ENCODE measurements around the gene VIPR2. TPM values are rescaled to one million over a fixed set of nuclear protein-coding genes. Genes with fewer than 3 reads are reported as not detected.
"Not testable (repeated sequence)": the region's sequence is repeated elsewhere in the genome, so short reads cannot be mapped to it uniquely, and the experiment has no call there.

Gene VIPR2
- total RNA-seq, 2 donors from 2014 or later, result 0.36 to 0.45 TPM

DNA sequence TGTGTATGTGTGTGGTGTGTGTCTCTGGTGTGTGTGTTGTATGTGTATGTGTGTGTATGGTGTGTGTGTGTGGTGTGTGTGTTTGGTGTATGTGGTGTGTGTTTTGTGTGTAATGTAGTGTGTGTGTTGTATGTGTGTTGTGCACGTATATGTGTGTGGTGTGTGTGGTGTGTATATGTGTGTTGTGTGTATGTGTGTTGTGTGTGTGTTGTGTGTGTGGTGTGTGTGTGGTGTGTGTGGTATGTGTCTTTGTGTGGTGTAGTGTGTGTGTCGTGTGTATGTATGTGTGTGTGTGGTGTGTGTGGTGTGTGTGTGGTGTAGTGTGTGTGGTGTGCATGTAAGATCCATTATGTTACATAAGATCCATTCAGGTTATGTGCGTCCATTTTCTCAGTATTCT lies 21.9 kb upstream of the VIPR2 start:
- ATAC-seq (no peak), DNase-seq (ENCODE audit: low spot score) (no peak)
- Mint-ChIP-seq H3K4me1 (ENCODE audit: low read depth in 2 of 2) (no peaks in the 10 kb centered on the region), H3K36me3 (no peaks in the 10 kb centered on the region), H3K27ac (no peak overlapping the region), H3K9me3 (no peaks in the 10 kb centered on the region), H3K4me3 (no peak overlapping the region), H3K27me3 (no peaks in the 10 kb centered on the region)

DNA sequence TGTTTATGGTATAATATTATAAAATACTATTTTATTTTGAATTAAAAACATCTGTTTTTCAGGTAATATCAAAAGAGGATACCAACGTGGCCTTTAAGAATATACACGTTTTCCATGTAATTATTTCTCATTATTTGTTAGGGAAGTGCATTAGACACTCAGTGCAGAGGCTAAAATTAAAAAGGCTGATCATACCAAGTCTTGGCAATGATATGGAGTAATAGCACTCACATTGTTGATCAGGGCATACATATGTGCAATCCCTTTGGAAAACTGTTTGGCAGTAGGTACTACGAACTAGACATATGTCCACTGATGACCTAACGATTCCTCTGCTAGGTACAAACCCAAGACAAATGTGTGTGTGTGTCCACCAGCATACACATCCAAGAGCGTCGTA lies 20.7 kb upstream of the VIPR2 start:
- Mint-ChIP-seq H3K4me3 (no peak overlapping the region), H3K27ac (no peak overlapping the region), H3K4me1 (ENCODE audit: low read depth in 2 of 2) (no peaks in the 10 kb centered on the region), H3K27me3 (no peaks in the 10 kb centered on the region), H3K36me3 (no peaks in the 10 kb centered on the region), H3K9me3 (no peaks in the 10 kb centered on the region)
- ATAC-seq (no peak), DNase-seq (ENCODE audit: low spot score) (no peak)

- not testable (repeated sequence) for H3K9me3 Mint-ChIP-seq; H3K36me3 Mint-ChIP-seq; ATAC-seq; H3K4me3 Mint-ChIP-seq; H3K4me1 Mint-ChIP-seq (ENCODE audit: low read depth in 2 of 2); H3K27ac Mint-ChIP-seq; H3K27me3 Mint-ChIP-seq; DNase-seq (ENCODE audit: low spot score)
Measured at GRCh38 chr7:159163703-159164301, 19.1 kb upstream of the VIPR2 start.

- not testable (repeated sequence) for H3K4me1 Mint-ChIP-seq (ENCODE audit: low read depth in 2 of 2); H3K4me3 Mint-ChIP-seq; H3K27me3 Mint-ChIP-seq; H3K27ac Mint-ChIP-seq; H3K36me3 Mint-ChIP-seq; ATAC-seq; DNase-seq (ENCODE audit: low spot score); H3K9me3 Mint-ChIP-seq
Measured at GRCh38 chr7:159162050-159162626, 17.5 kb upstream of the VIPR2 start.

DNA sequence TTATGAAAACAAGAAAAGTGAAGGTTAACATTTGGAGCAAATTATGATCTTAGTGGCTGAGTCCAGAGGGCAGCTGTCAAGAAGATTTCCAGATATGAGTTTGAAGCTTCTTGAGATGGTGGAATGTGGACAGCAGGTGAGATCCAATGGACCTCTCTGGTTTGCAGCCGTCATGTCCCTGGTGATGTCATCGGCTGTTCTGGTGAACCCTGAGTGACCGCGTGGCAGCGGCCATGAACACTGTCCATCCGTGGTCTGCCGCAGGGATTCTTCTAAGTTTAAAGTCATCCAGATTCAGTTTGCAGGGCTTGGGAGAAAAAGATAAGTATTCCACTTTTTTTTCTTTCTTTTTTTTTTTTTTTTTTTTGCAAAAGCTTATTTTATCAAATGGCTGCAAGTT lies 15.8 kb upstream of the VIPR2 start:
- H3K36me3 Mint-ChIP-seq, result no peaks in the 10 kb centered on the region
- H3K9me3 Mint-ChIP-seq, result no peaks in the 10 kb centered on the region
- DNase-seq (ENCODE audit: low spot score), result no peak
- H3K4me1 Mint-ChIP-seq (ENCODE audit: low read depth in 2 of 2), result no peaks in the 10 kb centered on the region
- no peak overlapping the region for H3K27ac Mint-ChIP-seq
- ATAC-seq, result no peak
- H3K27me3 Mint-ChIP-seq, result peaks cover 0 to 3% of the 10 kb centered on the region in 2 donors
- H3K4me3 Mint-ChIP-seq, result no peak overlapping the region

DNA sequence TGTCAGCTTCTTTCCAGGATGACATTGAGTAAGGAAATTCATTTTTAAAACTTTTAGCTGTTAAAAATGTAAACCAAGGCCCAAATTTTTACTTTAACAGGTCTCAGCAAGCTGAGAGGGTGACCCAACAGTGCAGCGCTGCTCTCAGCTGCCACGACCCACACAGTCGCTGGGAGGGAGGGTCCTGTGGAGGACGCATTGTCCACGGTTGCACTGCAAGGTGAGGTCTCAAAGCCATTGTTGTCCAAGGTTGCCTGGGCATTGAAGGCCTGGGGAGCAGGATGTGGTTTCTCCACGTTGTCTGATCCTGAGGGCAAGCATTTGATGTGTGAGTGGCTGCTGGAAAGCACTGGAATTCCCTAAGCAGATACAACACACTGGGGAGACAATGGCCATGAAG lies 15.1 kb upstream of the VIPR2 start:
- peaks cover 0 to 3% of the 10 kb centered on the region in 2 donors for H3K27me3 Mint-ChIP-seq
- DNase-seq (ENCODE audit: low spot score) (no peak), ATAC-seq (no peak)
- no peaks in the 10 kb centered on the region for H3K36me3 Mint-ChIP-seq
- no peaks in the 10 kb centered on the region for H3K4me1 Mint-ChIP-seq (ENCODE audit: low read depth in 2 of 2)
- H3K9me3 Mint-ChIP-seq, result no peaks in the 10 kb centered on the region
- H3K4me3 Mint-ChIP-seq, result no peak overlapping the region
- H3K27ac Mint-ChIP-seq, result no peak overlapping the region

DNA sequence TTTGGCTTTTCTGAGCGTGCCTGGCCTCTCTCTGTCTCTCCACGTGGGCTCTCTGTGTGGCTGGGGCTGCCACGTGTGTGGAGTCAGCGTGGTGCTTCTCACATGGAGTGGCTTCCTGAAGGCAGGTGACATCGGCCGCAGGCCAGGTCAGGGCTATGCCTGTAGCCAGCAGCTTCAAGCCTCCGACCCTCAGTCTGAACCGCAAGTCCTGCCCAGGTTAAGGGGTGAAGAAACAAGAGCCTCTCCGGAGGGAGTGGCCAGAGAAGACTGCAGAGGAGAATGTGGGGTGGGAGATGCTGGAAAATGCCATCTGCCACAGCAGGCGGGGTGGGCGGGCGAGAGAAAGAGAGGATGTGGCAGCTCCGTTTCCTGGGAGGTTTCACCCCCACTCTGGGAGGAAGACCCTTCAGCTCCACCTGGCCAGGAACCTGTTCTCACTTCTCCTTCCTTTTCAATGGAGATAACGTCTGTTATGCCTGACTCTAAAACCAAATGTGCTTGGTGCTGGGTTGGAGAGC lies 14.3 kb upstream of the VIPR2 start:
- no peaks in the 10 kb centered on the region for H3K4me1 Mint-ChIP-seq (ENCODE audit: low read depth in 2 of 2)
- H3K4me3 Mint-ChIP-seq, result no peak overlapping the region
- ATAC-seq (no peak), DNase-seq (ENCODE audit: low spot score) (no peak)
- H3K36me3 Mint-ChIP-seq, result no peaks in the 10 kb centered on the region
- peaks cover 0 to 3% of the 10 kb centered on the region in 2 donors for H3K27me3 Mint-ChIP-seq
- H3K9me3 Mint-ChIP-seq, result no peaks in the 10 kb centered on the region
- H3K27ac Mint-ChIP-seq, result no peak overlapping the region

DNA sequence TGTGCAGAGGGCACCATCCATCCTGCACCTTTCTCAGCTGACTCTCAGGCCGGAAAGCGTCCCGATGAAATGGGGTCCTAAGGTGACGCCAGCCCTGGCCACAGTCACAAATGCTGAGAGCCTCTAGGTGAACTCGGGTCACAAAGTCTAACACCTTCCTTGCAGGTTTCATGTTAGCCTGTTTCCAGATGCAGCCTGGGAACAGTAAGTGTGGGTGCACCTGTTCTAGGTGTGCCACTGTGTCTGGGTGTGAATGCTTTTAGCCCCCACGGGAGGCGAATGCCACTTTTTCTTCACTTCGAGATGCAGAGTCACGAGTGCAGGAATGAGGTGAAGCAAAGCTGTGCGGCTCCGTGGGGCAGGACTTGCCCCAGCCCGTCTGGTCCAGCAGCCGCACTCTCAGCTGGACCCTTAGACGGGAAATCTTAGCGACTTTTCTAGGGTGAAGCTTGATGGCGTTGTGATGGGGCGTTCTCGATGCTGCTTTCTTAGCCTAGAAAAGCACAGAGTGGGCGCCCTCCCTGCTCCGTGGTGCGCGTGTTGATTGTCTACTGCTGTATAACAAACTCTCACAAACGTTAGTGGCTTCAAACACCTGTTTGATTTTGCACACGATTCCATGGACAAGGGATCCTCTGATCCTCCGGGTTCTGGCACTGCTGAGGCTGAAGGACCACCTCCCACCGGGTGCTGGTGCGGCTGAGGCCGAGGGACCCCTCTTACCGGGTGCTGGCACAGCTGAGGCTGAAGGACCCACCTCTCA lies 13.6 kb upstream of the VIPR2 start:
- H3K27me3 Mint-ChIP-seq, result peaks cover 0 to 3% of the 10 kb centered on the region in 2 donors
- DNase-seq (ENCODE audit: low spot score) (no peak), ATAC-seq (no peak)
- no peaks in the 10 kb centered on the region for H3K4me1 Mint-ChIP-seq (ENCODE audit: low read depth in 2 of 2)
- no peak overlapping the region for H3K27ac Mint-ChIP-seq
- no peaks in the 10 kb centered on the region for H3K9me3 Mint-ChIP-seq
- H3K4me3 Mint-ChIP-seq, result no peak overlapping the region
- no peaks in the 10 kb centered on the region for H3K36me3 Mint-ChIP-seq

DNA sequence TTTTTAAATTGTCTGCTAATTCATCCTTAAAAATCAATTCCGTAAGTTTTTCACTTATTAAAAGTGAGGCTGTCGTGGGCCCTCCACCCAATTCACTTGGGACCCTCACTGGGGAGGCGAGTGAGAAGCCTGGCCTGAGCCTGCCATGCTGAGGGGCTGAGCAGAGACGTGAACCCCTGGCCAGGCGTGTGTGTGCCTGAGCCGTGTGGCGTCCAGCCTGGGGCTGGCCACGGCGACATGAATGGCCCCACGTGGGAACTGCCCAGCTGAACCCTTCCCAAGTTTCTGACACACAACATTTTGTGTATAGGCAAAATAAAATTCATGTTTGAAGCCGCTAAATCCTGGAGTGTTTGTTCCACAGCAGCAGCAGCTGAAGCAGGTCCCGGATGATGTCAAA lies 13.0 kb upstream of the VIPR2 start:
- peaks cover 0 to 3% of the 10 kb centered on the region in 2 donors for H3K27me3 Mint-ChIP-seq
- H3K27ac Mint-ChIP-seq, result no peak overlapping the region
- H3K4me3 Mint-ChIP-seq, result no peak overlapping the region
- no peak for ATAC-seq
- no peaks in the 10 kb centered on the region for H3K4me1 Mint-ChIP-seq (ENCODE audit: low read depth in 2 of 2)
- no peaks in the 10 kb centered on the region for H3K9me3 Mint-ChIP-seq
- no peaks in the 10 kb centered on the region for H3K36me3 Mint-ChIP-seq
- DNase-seq (ENCODE audit: low spot score), result no peak

GRCh38 chr7:159156436-159157245 lies 12.0 kb upstream of the VIPR2 start:
- Mint-ChIP-seq H3K9me3 (no peaks in the 10 kb centered on the region), H3K4me1 (ENCODE audit: low read depth in 2 of 2) (no peaks in the 10 kb centered on the region), H3K27ac (no peak overlapping the region), H3K36me3 (no peaks in the 10 kb centered on the region), H3K27me3 (peaks cover 0 to 3% of the 10 kb centered on the region in 2 donors), H3K4me3 (no peak overlapping the region)
- DNase-seq (ENCODE audit: low spot score) (no peak), ATAC-seq (no peak)

- peaks cover 0 to 3% of the 10 kb centered on the region in 2 donors for H3K27me3 Mint-ChIP-seq
Measured at GRCh38 chr7:159155410-159155809, 10.7 kb upstream of the VIPR2 start.

GRCh38 chr7:159154243-159154642 lies 9.6 kb upstream of the VIPR2 start:
- H3K36me3 Mint-ChIP-seq, result no peaks in the 10 kb centered on the region
- no peak overlapping the region for H3K27ac Mint-ChIP-seq

More at GRCh38 chr7:159155410-159155809, 10.7 kb upstream of the VIPR2 start:
- DNase-seq (ENCODE audit: low spot score) (no peak), ATAC-seq (no peak)
- H3K4me3 Mint-ChIP-seq, result no peak overlapping the region
- H3K9me3 Mint-ChIP-seq, result no peaks in the 10 kb centered on the region
- H3K27ac Mint-ChIP-seq, result no peak overlapping the region
- no peaks in the 10 kb centered on the region for H3K4me1 Mint-ChIP-seq (ENCODE audit: low read depth in 2 of 2)
- H3K36me3 Mint-ChIP-seq, result no peaks in the 10 kb centered on the region

DNA sequence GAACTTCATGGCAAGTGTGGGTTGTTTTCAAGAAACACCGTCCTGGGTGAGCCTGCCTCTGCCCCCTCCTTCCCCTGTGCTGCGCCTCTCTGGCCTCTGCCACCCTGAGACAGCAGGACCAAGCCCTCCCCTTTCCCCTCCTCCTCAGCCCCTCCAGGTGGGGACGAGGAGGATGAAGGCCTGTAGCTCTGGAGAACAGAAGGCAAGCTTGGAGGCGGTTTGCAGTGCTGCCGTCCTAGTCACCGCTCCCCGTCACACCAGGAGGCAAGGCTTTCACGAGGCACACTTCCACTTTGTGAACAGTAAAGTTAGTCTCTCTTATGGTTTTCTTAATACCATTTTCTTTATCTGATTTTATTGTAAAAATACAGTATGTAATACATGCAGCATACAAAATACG lies 8.8 kb upstream of the VIPR2 start:
- ATAC-seq (no peak), DNase-seq (ENCODE audit: low spot score) (no peak)
- H3K27me3 Mint-ChIP-seq, result peaks cover 0 to 3% of the 10 kb centered on the region in 2 donors
- H3K9me3 Mint-ChIP-seq, result no peaks in the 10 kb centered on the region
- H3K36me3 Mint-ChIP-seq, result no peaks in the 10 kb centered on the region
- H3K27ac Mint-ChIP-seq, result no peak overlapping the region
- no peak overlapping the region for H3K4me3 Mint-ChIP-seq
- H3K4me1 Mint-ChIP-seq (ENCODE audit: low read depth in 2 of 2), result no peaks in the 10 kb centered on the region

More at GRCh38 chr7:159154243-159154642, 9.6 kb upstream of the VIPR2 start:
- Mint-ChIP-seq H3K9me3 (no peaks in the 10 kb centered on the region), H3K27me3 (peaks cover 0 to 3% of the 10 kb centered on the region in 2 donors), H3K4me1 (ENCODE audit: low read depth in 2 of 2) (no peaks in the 10 kb centered on the region), H3K4me3 (no peak overlapping the region)
- DNase-seq (ENCODE audit: low spot score) (no peak), ATAC-seq (no peak)

Measured in natural killer cell treated with Interleukin-12 subunit alpha and Interleukin-12 subunit beta and Interleukin-15 and Interleukin-18, amount 100 ng/mL, for 72 hours (primary cell).